HG03064 (cell line): ENCODE measurements around the gene RAB11FIP5.
A peak's percentile ranks its signal among the peaks of the same experiment; 100 is the strongest.
"Not testable (repeated sequence)": the region's sequence is repeated elsewhere in the genome, so short reads cannot be mapped to it uniquely, and the experiment has no call there.

Source experiments
- ATAC-seq: cut with Tn5 transposase; IDR thresholded peaks from one replicate; pipeline ENCODE4 v1.9.1; 2021; ENCODE audit warnings: low read depth; ENCODE audit not compliant: unreplicated experiment

Gene RAB11FIP5

DNA sequence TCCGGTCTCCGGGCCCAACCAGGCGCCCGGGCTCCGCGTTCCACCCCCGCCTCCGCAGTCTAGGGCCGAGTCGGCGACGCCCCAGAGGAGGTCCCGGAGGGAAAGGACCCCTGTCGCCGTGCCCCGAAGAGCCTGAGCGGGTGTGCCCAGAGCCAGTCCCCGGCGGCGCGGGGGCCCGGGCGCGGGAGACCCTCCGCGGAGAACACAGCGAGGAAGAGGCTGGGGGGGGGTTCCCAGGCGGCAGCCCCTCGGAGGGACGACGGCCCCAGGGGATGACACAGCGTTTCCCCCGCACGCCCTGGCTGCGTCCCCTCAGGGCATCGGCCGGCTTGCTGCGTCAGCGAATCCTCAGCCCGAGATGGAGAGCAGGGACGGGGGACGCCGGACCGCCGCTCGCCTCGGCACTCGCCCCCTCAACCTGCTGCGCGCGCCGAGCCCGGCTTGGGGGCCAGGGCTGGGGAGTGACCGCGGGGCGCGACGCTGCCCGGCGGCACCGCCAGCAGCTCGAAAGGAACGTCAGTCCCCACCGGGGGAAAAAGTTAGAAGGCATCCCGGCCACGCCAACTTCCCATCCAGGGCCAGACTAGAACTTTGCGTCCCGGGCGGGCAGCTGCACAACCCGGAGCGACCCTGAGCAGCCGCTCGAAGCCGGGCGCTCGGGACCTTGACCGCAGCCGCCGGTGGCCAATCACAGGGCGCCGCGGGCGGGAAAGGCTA is 41.9 kb downstream of the RAB11FIP5 start:
- peak; percentile 8 for ATAC-seq

- ATAC-seq = no peak
These were observed 42.7 kb downstream of the RAB11FIP5 start for GRCh38 chr2:73069855-73070642.

- ATAC-seq = no peak
These were observed 43.5 kb downstream of the RAB11FIP5 start for GRCh38 chr2:73069041-73069854.

DNA sequence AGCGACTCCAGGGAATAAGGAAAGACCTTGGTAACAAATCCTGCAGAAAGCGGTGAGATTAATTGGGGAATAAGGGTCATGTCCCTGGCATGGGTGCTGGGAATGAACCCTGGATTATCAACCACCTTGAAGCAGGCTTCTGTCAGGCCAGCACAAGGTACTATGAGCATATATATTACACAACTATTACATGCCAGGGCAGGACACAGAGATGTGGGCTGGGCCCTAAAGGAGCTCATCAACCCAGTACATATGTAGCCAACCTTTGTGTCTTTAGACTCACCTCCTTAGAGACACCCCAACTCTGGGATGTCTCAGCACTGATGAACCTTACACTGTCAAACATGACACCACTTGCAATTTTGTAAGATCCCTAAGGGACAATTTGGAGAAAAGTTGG is 44.6 kb downstream of the RAB11FIP5 start:
- ATAC-seq = no peak

- ATAC-seq = no peak
These were observed 45.7 kb downstream of the RAB11FIP5 start for GRCh38 chr2:73067043-73067442.

DNA sequence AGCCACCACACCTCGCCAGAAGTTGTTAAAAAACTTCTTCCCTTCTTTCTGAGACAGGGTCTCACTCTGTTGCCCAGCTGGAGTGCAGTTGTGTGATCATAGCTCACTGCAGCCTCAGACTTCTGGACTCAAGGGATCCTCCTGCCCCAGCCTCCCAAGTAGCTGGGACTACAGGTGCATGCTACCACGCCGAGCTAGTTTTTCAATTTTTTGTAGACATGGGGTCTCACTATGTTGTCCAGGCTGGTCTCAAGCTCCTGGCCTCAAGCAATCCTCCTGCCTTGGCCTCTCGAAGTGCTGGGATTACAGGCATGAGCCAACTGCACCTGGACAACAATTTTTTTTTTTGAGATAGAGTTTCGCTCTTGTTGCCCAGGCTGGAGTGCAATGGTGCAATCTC is 47.7 kb downstream of the RAB11FIP5 start:
- not testable (repeated sequence) for ATAC-seq

- ATAC-seq = no peak
These were observed 48.6 kb downstream of the RAB11FIP5 start for GRCh38 chr2:73063909-73064875.

DNA sequence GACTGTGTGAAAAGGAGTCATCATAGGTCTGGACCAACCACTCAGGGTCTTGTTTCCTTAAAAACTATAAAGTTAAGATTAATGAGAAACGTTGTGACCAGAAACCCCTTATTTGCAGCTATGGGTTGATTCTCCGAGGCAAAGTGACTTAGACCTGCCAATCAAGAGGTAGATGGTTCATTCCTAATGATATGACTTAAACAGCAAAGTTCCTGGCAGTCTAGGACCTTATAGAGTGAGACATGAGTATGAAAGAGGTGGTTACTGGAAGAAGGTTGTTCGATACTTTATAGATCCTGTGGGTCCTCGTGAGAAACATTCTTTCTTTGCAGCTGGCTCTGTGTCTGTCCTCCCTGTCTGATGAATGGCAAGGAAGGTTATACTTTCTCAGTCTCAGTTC is 49.3 kb downstream of the RAB11FIP5 start:
- ATAC-seq = no peak

- no peak for ATAC-seq
These were observed 53.6 kb downstream of the RAB11FIP5 start for GRCh38 chr2:73059106-73059505.

DNA sequence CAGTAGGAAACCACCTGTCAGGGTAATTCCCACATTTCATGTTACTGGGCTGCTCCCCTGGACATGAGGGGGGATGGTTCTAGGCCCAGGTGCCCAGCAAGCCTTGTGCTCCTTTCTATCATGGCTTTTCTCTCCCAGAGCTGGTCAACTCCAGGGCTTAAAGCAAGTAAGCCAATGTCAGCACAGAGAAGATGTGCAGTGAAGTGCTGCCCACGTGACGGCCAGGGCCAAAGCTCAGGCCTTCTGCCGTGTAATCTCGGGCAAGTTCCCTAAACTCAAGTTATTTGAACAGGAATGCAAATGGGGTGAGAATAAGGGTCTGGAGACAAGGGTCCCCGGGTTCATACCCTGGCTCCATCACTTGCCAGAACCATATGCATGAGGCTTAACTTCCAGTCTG is 57.8 kb downstream of the RAB11FIP5 start:
- no peak for ATAC-seq

- ATAC-seq = no peak
These were observed 59.2 kb downstream of the RAB11FIP5 start for GRCh38 chr2:73053316-73054114.

DNA sequence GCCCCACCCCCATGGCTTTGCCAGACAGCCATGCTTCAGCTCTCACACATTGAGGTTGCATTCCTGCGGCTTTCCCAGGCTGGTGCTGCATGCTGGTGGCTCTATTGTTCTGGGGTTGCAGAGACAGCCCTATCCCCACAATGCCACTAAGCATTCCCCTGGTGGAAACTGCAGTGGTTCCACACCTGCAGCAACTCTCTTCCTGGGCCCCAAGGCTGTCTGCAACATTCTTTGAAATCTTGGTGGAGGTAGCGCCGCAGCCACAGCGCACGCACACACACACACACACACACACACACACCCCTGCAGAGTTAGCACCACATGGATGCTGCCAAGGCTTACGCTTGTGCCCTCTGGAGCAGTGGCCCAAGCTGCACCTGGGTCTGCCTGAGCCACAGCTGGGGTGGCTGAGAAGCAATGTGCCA is 62.6 kb downstream of the RAB11FIP5 start:
- no peak for ATAC-seq

DNA sequence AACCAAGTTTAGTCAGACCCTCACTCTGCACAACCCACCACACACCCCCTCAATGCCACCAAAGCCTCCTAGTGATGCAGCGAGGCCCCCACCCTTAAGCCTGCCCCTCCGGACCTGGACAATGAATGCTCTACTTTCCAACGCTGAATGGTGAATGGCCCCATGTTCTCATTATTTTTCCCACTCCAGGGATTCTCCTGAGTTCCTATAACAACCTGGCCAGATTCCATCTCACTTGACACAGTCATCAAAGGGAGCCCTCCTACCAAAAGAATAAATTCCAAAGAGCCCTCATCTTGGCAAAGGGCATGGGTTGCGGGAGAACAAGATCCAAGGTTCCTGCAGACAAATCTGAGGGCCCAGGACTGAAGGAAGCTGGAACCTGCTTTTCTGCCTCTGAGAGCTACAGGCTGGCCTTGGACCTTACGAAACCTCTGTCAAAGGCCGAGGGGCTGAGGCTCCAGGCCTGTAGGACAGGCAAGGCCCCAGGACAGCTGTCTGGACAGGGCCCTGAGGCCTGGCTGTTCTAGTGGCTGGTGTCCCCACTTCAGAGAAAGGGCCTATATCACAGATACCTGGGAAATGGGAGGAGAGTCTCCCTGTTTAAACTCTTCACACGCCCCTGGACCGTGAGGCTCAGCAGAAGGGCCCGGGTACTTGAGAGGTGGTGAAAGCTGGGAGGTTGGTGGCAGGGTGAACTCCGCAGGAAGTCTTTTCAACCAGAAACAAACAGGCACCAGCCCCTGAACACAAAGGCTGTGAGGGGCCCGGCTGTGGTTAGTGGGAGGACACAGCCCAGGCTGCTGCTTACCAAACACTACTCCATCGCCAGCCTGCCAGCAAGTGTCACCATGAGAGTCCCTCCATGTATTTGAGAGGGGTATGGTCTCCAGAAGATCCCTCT is 68.6 kb downstream of the RAB11FIP5 start:
- ATAC-seq = no peak

DNA sequence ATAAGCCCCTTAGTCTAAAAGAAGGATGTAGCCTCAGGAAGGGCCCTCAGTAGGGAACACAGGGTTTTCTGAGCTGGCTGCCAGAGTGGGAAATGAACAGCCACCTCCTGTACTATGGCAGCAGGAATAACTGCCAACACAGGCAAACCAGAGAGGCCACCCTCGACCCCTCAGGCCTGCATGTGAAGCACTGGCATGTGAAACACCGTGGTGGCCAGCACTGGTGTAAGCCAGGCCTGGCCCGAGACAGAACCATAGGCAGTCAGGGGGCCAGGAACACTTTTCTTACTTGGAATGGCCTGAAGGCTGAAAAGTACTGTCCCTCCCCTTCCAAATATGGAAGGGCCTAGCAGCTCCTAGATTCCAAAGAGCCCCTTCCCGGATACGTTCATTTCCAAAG is 69.5 kb downstream of the RAB11FIP5 start:
- ATAC-seq = no peak

- ATAC-seq = no peak
These were observed 74.7 kb downstream of the RAB11FIP5 start for GRCh38 chr2:73037947-73038585.

DNA sequence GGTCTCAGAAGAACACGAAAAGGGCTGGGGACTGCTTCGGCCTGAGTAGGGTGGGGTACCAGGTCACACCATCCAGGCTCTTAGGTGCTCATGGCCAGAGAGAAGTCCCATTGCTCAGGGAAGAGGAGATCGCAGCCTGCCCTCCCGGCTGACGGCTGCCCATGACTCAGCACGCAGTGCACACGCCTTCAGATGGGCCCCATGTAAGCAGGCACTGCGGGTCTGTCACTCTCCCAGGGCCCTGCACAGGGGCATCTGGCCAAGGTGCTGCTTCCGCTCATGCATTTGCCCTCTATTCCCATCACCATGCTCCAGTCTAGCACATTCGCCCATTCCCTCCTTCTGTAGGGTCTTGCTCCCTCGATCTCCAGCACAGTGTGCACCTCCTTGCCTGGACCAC is 76.0 kb downstream of the RAB11FIP5 start:
- no peak for ATAC-seq

DNA sequence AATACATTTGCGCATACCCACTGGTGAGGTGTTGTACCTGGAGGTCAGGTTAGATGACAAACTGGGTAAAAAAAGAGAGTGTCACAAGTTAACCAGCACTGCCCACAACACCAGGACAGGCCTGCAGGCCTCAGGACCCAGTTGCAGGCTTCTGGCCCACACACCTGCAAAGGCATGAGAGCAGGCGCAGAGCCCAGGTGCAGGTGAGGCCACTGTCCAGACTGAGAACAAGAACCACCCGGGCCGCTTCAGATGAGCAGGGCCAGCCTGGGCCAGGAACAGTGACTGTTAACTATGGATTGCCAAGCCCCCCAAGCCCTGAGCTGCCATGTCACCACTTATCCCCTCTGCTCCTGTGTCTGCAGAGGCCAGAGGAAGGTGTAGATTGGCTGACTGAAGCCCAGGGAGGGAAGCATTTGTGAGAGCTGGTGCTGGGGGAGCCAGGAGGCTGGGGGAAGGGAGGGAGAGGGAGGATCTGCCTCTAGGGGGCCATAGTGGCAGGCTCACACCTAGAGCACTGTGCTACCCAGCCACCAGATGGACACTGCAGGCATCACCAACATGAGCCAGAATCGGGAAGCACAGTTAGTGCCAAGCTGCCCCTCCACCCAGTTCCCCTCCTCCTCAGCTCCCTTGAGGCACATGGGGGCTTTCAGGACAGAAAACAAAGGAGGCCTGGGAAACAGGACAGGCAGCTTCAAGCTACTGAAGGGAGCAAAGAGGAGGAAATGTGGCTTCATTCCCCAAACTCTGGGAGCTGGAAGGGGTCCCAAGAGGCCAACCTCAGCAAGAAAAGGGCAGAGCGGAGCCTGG is 76.6 kb downstream of the RAB11FIP5 start:
- ATAC-seq = no peak
